H9 (cell line): Measurements from ENCODE around the gene ING2. TPM values are rescaled to one million over a fixed set of nuclear protein-coding genes. Genes with fewer than 3 reads are reported as not detected.
"Not testable (repeated sequence)": the region's sequence is repeated elsewhere in the genome, so short reads cannot be mapped to it uniquely, and the experiment has no call there.

Experiments
- DNase-seq: peaks from one replicate; pipeline ENCODE4 v3.0.0-alpha.2; 2017
- H2AFZ ChIP-seq: one replicate; pipeline ENCODE4 v1.6.1; 2013; ENCODE audit warnings: mild to moderate bottlenecking, low read length, control low read depth, moderate library complexity
- H2AK5ac ChIP-seq: 2 replicates; pipeline ENCODE4 v1.6.1; 2013; ENCODE audit warnings: low read length, control low read depth, mixed read lengths; ENCODE audit not compliant: insufficient read length
- H2BK120ac ChIP-seq: one replicate; pipeline ENCODE4 v1.6.1; 2013; ENCODE audit warnings: low read depth, mild to moderate bottlenecking, low read length, control low read depth, inconsistent platforms; ENCODE audit not compliant: poor library complexity, severe bottlenecking
- H2BK12ac ChIP-seq: 2 replicates; pipeline ENCODE4 v1.6.1; 2013; ENCODE audit warnings: low read length, control low read depth, mixed read lengths, low read depth; ENCODE audit not compliant: insufficient read length
- H2BK15ac ChIP-seq: 2 replicates; pipeline ENCODE4 v1.6.1; 2013; ENCODE audit warnings: low read depth, low read length, control low read depth
- H2BK20ac ChIP-seq: one replicate; pipeline ENCODE4 v1.6.1; 2013; ENCODE audit warnings: low read depth, mild to moderate bottlenecking, low read length, control low read depth, inconsistent platforms; ENCODE audit not compliant: poor library complexity, severe bottlenecking
- H2BK5ac ChIP-seq: 2 replicates; pipeline ENCODE4 v1.6.1; 2013; ENCODE audit warnings: low read length, control low read depth, mixed read lengths; ENCODE audit not compliant: insufficient read length
- H3K14ac ChIP-seq: 2 replicates; pipeline ENCODE4 v1.6.1; 2013; ENCODE audit warnings: low read length, control low read depth; ENCODE audit not compliant: insufficient read depth
- H3K18ac ChIP-seq: 2 replicates; pipeline ENCODE4 v1.6.1; 2013; ENCODE audit warnings: low read depth, mild to moderate bottlenecking, mixed read lengths, low read length, control low read depth; ENCODE audit not compliant: insufficient read length
- H3K23ac ChIP-seq: 2 replicates; pipeline ENCODE4 v1.6.1; 2013; ENCODE audit warnings: low read length, control low read depth, mixed read lengths, low read depth; ENCODE audit not compliant: insufficient read length
- H3K23me2 ChIP-seq: 2 replicates; pipeline ENCODE4 v1.6.1; 2013; ENCODE audit warnings: low read depth, mild to moderate bottlenecking, mixed read lengths, low read length, control low read depth; ENCODE audit not compliant: insufficient read length, poor library complexity, severe bottlenecking
- H3K27ac ChIP-seq: 2 replicates; pipeline ENCODE4 v1.5.1; 2013; ENCODE audit warnings: low read length, control low read depth, mixed read lengths, low read depth; ENCODE audit not compliant: insufficient read length
- H3K27me3 ChIP-seq: 2 replicates; pipeline ENCODE4 v1.6.1; 2013; ENCODE audit warnings: low read length, control low read depth, inconsistent platforms; ENCODE audit not compliant: insufficient read depth
- H3K4ac ChIP-seq: 2 replicates; pipeline ENCODE4 v1.6.1; 2013; ENCODE audit warnings: low read depth, mild to moderate bottlenecking, control low read depth, inconsistent platforms, low read length, moderate library complexity
- H3K4me1 ChIP-seq: 2 replicates; pipeline ENCODE4 v1.6.1; 2013; ENCODE audit warnings: low read length, control low read depth, inconsistent platforms; ENCODE audit not compliant: insufficient read depth
- H3K4me2 ChIP-seq: 2 replicates; pipeline ENCODE4 v1.6.1; 2013; ENCODE audit warnings: low read length, control low read depth, mixed read lengths; ENCODE audit not compliant: insufficient read length, insufficient read depth
- H3K56ac ChIP-seq: 2 replicates; pipeline ENCODE4 v1.6.1; 2013; ENCODE audit warnings: low read depth, mild to moderate bottlenecking, mixed read lengths, low read length, control low read depth; ENCODE audit not compliant: insufficient read length
- H3K79me1 ChIP-seq: 2 replicates; pipeline ENCODE4 v1.6.1; 2013; ENCODE audit warnings: low read depth, mild to moderate bottlenecking, moderate library complexity, low read length, control low read depth, inconsistent platforms; ENCODE audit not compliant: insufficient read depth, poor library complexity, severe bottlenecking
- H3K79me2 ChIP-seq: 2 replicates; pipeline ENCODE4 v1.6.1; 2013; ENCODE audit warnings: low read length, control low read depth, inconsistent platforms; ENCODE audit not compliant: insufficient read depth
- H3K9ac ChIP-seq: 2 replicates; pipeline ENCODE4 v1.6.1; 2013; ENCODE audit warnings: low read length, control low read depth, mixed read lengths; ENCODE audit not compliant: insufficient read length; ENCODE audit errors: extremely low read depth
- H3K9me3 ChIP-seq: one replicate; pipeline ENCODE4 v1.6.1; 2013; ENCODE audit warnings: low read depth, low read length, inconsistent platforms; ENCODE audit not compliant: control insufficient read depth
- H3T11ph ChIP-seq: one replicate; pipeline ENCODE4 v1.6.1; 2013; ENCODE audit warnings: mild to moderate bottlenecking, low read length, control low read depth, inconsistent platforms
- H4K20me1 ChIP-seq: one replicate; pipeline ENCODE4 v1.6.1; 2013; ENCODE audit not compliant: control insufficient read depth, insufficient read length, insufficient read depth
- H4K5ac ChIP-seq: 2 replicates; pipeline ENCODE4 v1.6.1; 2013; ENCODE audit warnings: low read depth, mild to moderate bottlenecking, mixed read lengths, low read length, control low read depth; ENCODE audit not compliant: insufficient read length
- H4K8ac ChIP-seq: replicated peaks from 2 replicates; pipeline ENCODE4 v1.6.1; 2013; ENCODE audit warnings: low read length, control low read depth, mixed read lengths, low read depth; ENCODE audit not compliant: insufficient read length
- H4K91ac ChIP-seq: 2 replicates; pipeline ENCODE4 v1.6.1; 2013; ENCODE audit warnings: low read depth, mild to moderate bottlenecking, moderate library complexity, mixed read lengths, low read length, control low read depth; ENCODE audit not compliant: insufficient read length
- H3K27ac Mint-ChIP-seq, 3 experiments: 2 replicates in 2 of 3; 3 replicates in 1 of 3; pipeline ENCODE4 v1.8.0; 2020 to 2021; ENCODE audit warnings: mixed read lengths in 3 of 3, mild to moderate bottlenecking in 1 of 3, moderate library complexity in 1 of 3
- H3K27me3 Mint-ChIP-seq: 2 replicates; pipeline ENCODE4 v1.8.0; 2021; ENCODE audit warnings: low read depth, mild to moderate bottlenecking, moderate library complexity, mixed read lengths
- H3K36me3 Mint-ChIP-seq, 3 experiments: 2 replicates in 2 of 3; 3 replicates in 1 of 3; pipeline ENCODE4 v1.8.0; 2020 to 2021; ENCODE audit warnings: low read depth in 3 of 3, mixed read lengths in 3 of 3; ENCODE audit not compliant: insufficient read depth in 1 of 3
- H3K4me1 Mint-ChIP-seq, 2 experiments: 2 replicates each; pipeline ENCODE4 v1.8.0; 2020; ENCODE audit warnings: mixed read lengths in 2 of 2
- H3K4me3 Mint-ChIP-seq, 2 experiments: 2 replicates in 1 of 2; 3 replicates in 1 of 2; pipeline ENCODE4 v1.8.0; 2020 to 2021; ENCODE audit warnings: mild to moderate bottlenecking in 2 of 2, mixed read lengths in 2 of 2, moderate library complexity in 1 of 2
- H3K9me3 Mint-ChIP-seq, 2 experiments: 2 replicates in 1 of 2; 3 replicates in 1 of 2; pipeline ENCODE4 v1.8.0; 2020; ENCODE audit warnings: mild to moderate bottlenecking in 2 of 2, mixed read lengths in 2 of 2, moderate library complexity in 1 of 2
- WGBS: extraction: QIAGEN DNeasy Blood & Tissue Kit; methylation state at CpG from one replicate; pipeline ENCODE4 v1.1.7; 2013; ENCODE audit warnings: missing lambda C conversion rate, low lambda C conversion rate, mixed read lengths; ENCODE audit not compliant: insufficient read length; ENCODE audit errors: extremely low coverage; 5-methylcytosine and 5-hydroxymethylcytosine counted together
- total RNA-seq: library from RNA; stranded (reverse); gene quantifications from 2 replicates; pipeline ENCODE4 v1.2.1, GENCODE V29; 2021

ING2 gene
- total RNA-seq, 1 experiment from 2014 or later: 18.6 TPM

- H3K23ac ChIP-seq, H3K4me2 ChIP-seq, H2BK120ac ChIP-seq, H3K4ac ChIP-seq, H2BK20ac ChIP-seq, H3K23me2 ChIP-seq, H3K18ac ChIP-seq, H4K20me1 ChIP-seq, H2AFZ ChIP-seq, H3K56ac ChIP-seq, H3K27me3 ChIP-seq, H4K91ac ChIP-seq, H3K79me2 ChIP-seq, DNase-seq, H3T11ph ChIP-seq, H4K5ac ChIP-seq, H3K14ac ChIP-seq, H2BK12ac ChIP-seq, H3K4me1 ChIP-seq, H3K9ac ChIP-seq, H3K9me3 ChIP-seq, H3K79me1 ChIP-seq, H2BK5ac ChIP-seq, H3K27me3 Mint-ChIP-seq, H3K27ac ChIP-seq, H4K8ac ChIP-seq, H2BK15ac ChIP-seq, H2AK5ac ChIP-seq: not testable (repeated sequence)
- Mint-ChIP-seq H3K9me3 (peaks cover 10 to 27% of the 10 kb centered on the region in 2 experiments; a peak in 4 of 5 replicates), H3K36me3 (peaks cover 17 to 38% (median 27%) of the 10 kb centered on the region in 3 experiments), H3K4me1 (peaks cover 12 to 13% of the 10 kb centered on the region in 2 experiments), H3K27ac (peak overlapping the region in 1 of 3 experiments; percentile 68; a peak in 2 of 7 replicates), H3K4me3 (peak overlapping the region in 1 of 2 experiments; percentile 43; a peak in 3 of 5 replicates)
- WGBS: no CpG with 5 or more reads among the region's 5 CpGs
Observed at GRCh38 chr4:183465879-183466278, 39.0 kb upstream of the ING2 start.
